Osteocyte (in vitro differentiated cells): Measurements from ENCODE around the gene RASAL2. TPM values are rescaled to one million over a fixed set of nuclear protein-coding genes. Genes with fewer than 3 reads are reported as not detected.
"Not testable (repeated sequence)": the region's sequence is repeated elsewhere in the genome, so short reads cannot be mapped to it uniquely, and the experiment has no call there.

ENCODE experiments used
- DNase-seq: peaks from one replicate; pipeline ENCODE4 v3.0.0; 2021; ENCODE audit warnings: mixed read lengths; ENCODE audit not compliant: unreplicated experiment; ENCODE audit errors: extremely low spot score
- H3K27ac Mint-ChIP-seq: one replicate; pipeline ENCODE4 v1.8.0; 2021; ENCODE audit warnings: mild to moderate bottlenecking, mixed read lengths; ENCODE audit not compliant: unreplicated experiment
- H3K27me3 Mint-ChIP-seq: one replicate; pipeline ENCODE4 v1.8.0; 2021; ENCODE audit warnings: mixed read lengths; ENCODE audit not compliant: unreplicated experiment
- H3K36me3 Mint-ChIP-seq: one replicate; pipeline ENCODE4 v1.8.0; 2021; ENCODE audit warnings: mixed read lengths; ENCODE audit not compliant: unreplicated experiment
- H3K4me1 Mint-ChIP-seq: one replicate; pipeline ENCODE4 v1.8.0; 2021; ENCODE audit warnings: mixed read lengths; ENCODE audit not compliant: unreplicated experiment
- H3K4me3 Mint-ChIP-seq: one replicate; pipeline ENCODE4 v1.8.0; 2021; ENCODE audit warnings: mild to moderate bottlenecking, moderate library complexity, mixed read lengths; ENCODE audit not compliant: unreplicated experiment
- H3K9me3 Mint-ChIP-seq: one replicate; pipeline ENCODE4 v1.8.0; 2021; ENCODE audit warnings: mixed read lengths; ENCODE audit not compliant: unreplicated experiment
- total RNA-seq: library from RNA; stranded (reverse); gene quantifications from 2 replicates; pipeline ENCODE4 v1.2.1, GENCODE V29; 2021
- TF ChIP-seq, protein P1 (sequence below): fragments of 200-600 bp; sonication (generic); IDR thresholded peaks from 2 replicates; pipeline ENCODE4 v1.5.0; 2021; ENCODE audit warnings: antibody characterized with exemption, mild to moderate bottlenecking, moderate library complexity

The RASAL2 gene
- total RNA-seq, 1 donor from 2014 or later: 34.2 TPM

DNA sequence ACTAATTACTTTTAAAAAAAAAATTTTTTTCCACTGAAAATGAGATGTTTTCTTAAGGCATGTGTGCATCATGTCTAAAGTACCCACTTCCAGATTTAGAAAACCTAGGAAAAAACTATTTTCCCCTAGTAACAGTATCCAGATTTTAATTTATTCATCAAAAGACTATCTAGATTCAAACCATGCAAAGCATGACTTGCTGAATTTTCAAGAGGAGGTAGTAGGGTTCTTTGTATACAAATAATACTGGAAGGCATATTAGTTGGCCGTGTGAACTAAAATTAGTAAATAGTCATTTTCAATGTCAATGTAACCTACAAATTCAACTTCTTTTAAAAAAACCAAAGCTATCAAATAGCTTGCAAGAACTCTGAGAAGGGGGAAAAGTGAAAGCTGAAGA lies 213.4 kb downstream of the RASAL2 start:
- DNase-seq: no peak
- no peaks in the 10 kb centered on the region for H3K27me3 Mint-ChIP-seq
- no peak overlapping the region for H3K4me3 Mint-ChIP-seq
- peaks cover 10% of the 10 kb centered on the region for H3K4me1 Mint-ChIP-seq
- H3K27ac Mint-ChIP-seq: no peak overlapping the region
- TF ChIP-seq, protein P1, sequence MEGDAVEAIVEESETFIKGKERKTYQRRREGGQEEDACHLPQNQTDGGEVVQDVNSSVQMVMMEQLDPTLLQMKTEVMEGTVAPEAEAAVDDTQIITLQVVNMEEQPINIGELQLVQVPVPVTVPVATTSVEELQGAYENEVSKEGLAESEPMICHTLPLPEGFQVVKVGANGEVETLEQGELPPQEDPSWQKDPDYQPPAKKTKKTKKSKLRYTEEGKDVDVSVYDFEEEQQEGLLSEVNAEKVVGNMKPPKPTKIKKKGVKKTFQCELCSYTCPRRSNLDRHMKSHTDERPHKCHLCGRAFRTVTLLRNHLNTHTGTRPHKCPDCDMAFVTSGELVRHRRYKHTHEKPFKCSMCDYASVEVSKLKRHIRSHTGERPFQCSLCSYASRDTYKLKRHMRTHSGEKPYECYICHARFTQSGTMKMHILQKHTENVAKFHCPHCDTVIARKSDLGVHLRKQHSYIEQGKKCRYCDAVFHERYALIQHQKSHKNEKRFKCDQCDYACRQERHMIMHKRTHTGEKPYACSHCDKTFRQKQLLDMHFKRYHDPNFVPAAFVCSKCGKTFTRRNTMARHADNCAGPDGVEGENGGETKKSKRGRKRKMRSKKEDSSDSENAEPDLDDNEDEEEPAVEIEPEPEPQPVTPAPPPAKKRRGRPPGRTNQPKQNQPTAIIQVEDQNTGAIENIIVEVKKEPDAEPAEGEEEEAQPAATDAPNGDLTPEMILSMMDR: no peak
- no peaks in the 10 kb centered on the region for H3K36me3 Mint-ChIP-seq
- peaks cover 3% of the 10 kb centered on the region for H3K9me3 Mint-ChIP-seq

DNA sequence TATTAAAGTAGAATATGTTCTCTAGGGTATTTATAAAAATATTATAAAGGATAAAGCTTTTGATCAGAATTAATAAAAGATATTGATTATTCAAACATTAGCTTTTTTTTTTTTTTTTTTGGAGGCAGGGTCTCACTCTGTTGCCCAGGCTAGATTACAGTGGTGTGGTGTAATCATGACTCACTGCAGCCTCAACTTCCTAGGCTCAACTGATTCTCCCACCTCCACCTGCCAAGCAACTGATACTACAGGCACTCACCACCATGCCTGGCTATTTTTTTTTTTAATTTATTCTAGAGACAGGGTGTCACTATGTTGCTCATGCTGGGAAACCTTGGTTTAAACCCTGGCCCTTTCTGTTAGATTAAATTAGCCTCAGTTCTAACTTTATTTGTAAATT lies 214.5 kb downstream of the RASAL2 start:
- Mint-ChIP-seq H3K4me1 (peaks cover 10% of the 10 kb centered on the region), H3K36me3 (no peaks in the 10 kb centered on the region), H3K27me3 (no peaks in the 10 kb centered on the region), H3K27ac (no peak overlapping the region), H3K4me3 (no peak overlapping the region), H3K9me3 (peaks cover 3% of the 10 kb centered on the region)
- DNase-seq: no peak
- TF ChIP-seq, protein P1: no peak

DNA sequence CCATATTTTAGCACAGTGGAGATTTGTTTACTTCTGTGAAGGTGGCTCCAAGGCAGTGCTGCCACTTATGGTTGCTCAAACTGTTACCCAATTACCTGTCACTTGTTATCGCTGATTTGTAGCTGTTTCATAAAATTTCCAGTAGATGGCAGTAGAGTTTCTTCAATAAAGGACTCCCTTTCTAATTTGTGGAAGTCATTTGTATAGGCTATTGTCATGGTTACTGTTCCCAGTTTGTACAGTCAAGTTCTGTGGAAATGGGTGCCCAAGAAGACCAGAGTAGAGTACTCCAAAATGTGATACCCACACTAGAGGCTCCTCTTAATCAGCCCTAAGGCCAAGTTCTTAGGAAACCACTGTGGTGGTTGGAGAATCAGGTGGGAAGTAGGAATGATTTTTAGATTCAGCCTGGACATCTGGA lies 216.8 kb downstream of the RASAL2 start:
- peak overlapping the region; percentile 74 for H3K27ac Mint-ChIP-seq
- TF ChIP-seq, protein P1: peak; percentile 78
- no peaks in the 10 kb centered on the region for H3K36me3 Mint-ChIP-seq
- no peaks in the 10 kb centered on the region for H3K27me3 Mint-ChIP-seq
- H3K4me3 Mint-ChIP-seq: no peak overlapping the region
- peaks cover under 1% of the 10 kb centered on the region for H3K9me3 Mint-ChIP-seq
- H3K4me1 Mint-ChIP-seq: peaks cover 11% of the 10 kb centered on the region
- DNase-seq: no peak

DNA sequence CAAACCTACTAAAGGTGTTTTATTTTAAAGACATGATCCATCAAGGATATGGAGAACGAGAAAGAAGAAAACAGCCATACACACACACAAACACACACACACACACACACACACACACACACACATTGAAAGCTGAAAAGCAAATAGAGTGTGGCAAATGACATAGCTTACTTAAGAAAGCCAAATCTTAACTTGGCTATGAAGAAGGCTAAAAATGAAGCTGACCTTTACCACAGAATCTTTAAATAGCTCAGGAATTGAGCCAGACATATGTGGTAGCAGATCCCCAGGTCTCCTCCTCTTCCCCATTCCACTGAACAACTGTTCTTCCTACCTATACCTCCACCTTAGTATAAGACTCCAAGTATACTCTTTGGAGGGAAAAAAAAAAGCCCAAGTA lies 217.3 kb downstream of the RASAL2 start:
- DNase-seq: no peak
- no peaks in the 10 kb centered on the region for H3K36me3 Mint-ChIP-seq

DNA sequence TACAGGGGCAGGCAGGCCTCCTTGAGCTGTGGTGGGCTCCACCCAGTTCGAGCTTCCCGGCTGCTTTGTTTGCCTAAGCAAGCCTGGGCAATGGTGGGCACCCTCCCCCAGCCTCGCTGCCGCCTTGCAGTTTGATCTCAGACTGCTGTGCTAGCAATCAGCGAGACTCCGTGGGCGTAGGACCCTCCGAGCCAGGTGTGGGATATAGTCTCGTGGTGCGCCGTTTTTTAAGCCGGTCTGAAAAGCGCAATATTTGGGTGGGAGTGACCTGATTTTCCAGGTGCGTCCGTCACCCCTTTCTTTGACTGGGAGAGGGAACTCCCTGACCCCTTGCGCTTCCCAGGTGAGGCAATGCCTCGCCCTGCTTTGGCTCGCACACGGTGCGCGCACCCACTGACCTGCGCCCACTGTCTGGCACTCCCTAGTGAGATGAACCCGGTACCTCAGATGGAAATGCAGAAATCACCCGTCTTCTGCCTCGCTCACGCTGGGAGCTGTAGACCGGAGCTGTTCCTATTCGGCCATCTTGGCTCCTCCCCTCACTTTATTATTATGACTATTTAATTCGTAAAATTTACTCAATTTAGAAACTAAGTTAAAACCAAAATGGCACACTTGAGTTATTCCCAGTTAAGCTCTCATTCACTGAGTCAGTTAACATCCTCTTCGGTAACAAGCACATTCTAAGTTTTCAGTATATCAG lies 226.5 kb downstream of the RASAL2 start:
- H3K4me1 Mint-ChIP-seq, H3K9me3 Mint-ChIP-seq, DNase-seq, H3K36me3 Mint-ChIP-seq, H3K27me3 Mint-ChIP-seq: not testable (repeated sequence)
- peak overlapping the region; percentile 72 for H3K27ac Mint-ChIP-seq
- H3K4me3 Mint-ChIP-seq: peak overlapping the region; percentile 76

More for the DNA sequence above, 217.3 kb downstream of the RASAL2 start:
- Mint-ChIP-seq H3K4me1 (peaks cover 11% of the 10 kb centered on the region), H3K27me3 (no peaks in the 10 kb centered on the region), H3K27ac (peak overlapping the region; percentile 74), H3K4me3 (no peak overlapping the region), H3K9me3 (no peaks in the 10 kb centered on the region)
- TF ChIP-seq, protein P1: no peak
